Omental fat pad (tissue), 4 donors: Measurements from ENCODE around the gene RFNG. TPM values are rescaled to one million over a fixed set of nuclear protein-coding genes. Genes with fewer than 3 reads are reported as not detected.

Source experiments
- ATAC-seq: fragments of 150-250 bp; one replicate; pipeline ENCODE4 v1.9.1; 2016; ENCODE audit warnings: mild to moderate bottlenecking, moderate library complexity; ENCODE audit not compliant: low FRiP score
- DNase-seq: peaks from one replicate; pipeline ENCODE4 v3.0.0-alpha.2; 2019; ENCODE audit warnings: low spot score
- CTCF ChIP-seq, 3 donors: fragments of 450-650 bp; IDR thresholded peaks; one replicate each; pipeline ENCODE4 v1.5.1; 2016 to 2017; ENCODE audit warnings: antibody characterized with exemption in 3 of 3, mild to moderate bottlenecking in 3 of 3, moderate library complexity in 2 of 3
- total RNA-seq, 4 donors: library from RNA; depleted of rRNA; stranded (reverse); fragments of >200 nt; gene quantifications; one replicate each; pipeline ENCODE4 v1.1.0, GENCODE V29; 2016

The RFNG gene
- total RNA-seq, 4 donors from 2014 or later: 20.2 to 51.3 (median 32.0) TPM

- TF ChIP-seq CTCF (IDR thresholded peaks at IDR 0.05): no peak
- DNase-seq (no peak), ATAC-seq (no peak)
These were observed 7.8 kb upstream of the RFNG start for GRCh38 chr17:82059272-82060000.

GRCh38 chr17:82058855-82059249 lies 7.2 kb upstream of the RFNG start:
- ATAC-seq (no peak), DNase-seq (no peak)
- TF ChIP-seq CTCF (IDR thresholded peaks at IDR 0.05): no peak

- ATAC-seq (no peak), DNase-seq (no peak)
- no peak for TF ChIP-seq CTCF (IDR thresholded peaks at IDR 0.05)
These were observed 6.7 kb upstream of the RFNG start for GRCh38 chr17:82058230-82058854.

GRCh38 chr17:82056729-82057621 lies 5.4 kb upstream of the RFNG start:
- no peak for DNase-seq
- no peak for ATAC-seq
- no peak for TF ChIP-seq CTCF (IDR thresholded peaks at IDR 0.05)

- TF ChIP-seq CTCF (IDR thresholded peaks at IDR 0.05): no peak
- no peak for DNase-seq
- no peak for ATAC-seq
These were observed 4.5 kb upstream of the RFNG start for GRCh38 chr17:82055965-82056728.
